VCaP (cell line): ENCODE results near the gene TNS3.
"Not testable (repeated sequence)": the region's sequence is repeated elsewhere in the genome, so short reads cannot be mapped to it uniquely, and the experiment has no call there.

Experiments
- H3K27ac ChIP-seq: fragments of 450-650 bp; 2 replicates; pipeline ENCODE4 v1.5.1; 2017
- CTCF ChIP-seq: fragments of 450-650 bp; conservative IDR thresholded peaks from 2 replicates; pipeline ENCODE4 v1.5.1; 2017; ENCODE audit warnings: mild to moderate bottlenecking, moderate library complexity

Gene TNS3

DNA sequence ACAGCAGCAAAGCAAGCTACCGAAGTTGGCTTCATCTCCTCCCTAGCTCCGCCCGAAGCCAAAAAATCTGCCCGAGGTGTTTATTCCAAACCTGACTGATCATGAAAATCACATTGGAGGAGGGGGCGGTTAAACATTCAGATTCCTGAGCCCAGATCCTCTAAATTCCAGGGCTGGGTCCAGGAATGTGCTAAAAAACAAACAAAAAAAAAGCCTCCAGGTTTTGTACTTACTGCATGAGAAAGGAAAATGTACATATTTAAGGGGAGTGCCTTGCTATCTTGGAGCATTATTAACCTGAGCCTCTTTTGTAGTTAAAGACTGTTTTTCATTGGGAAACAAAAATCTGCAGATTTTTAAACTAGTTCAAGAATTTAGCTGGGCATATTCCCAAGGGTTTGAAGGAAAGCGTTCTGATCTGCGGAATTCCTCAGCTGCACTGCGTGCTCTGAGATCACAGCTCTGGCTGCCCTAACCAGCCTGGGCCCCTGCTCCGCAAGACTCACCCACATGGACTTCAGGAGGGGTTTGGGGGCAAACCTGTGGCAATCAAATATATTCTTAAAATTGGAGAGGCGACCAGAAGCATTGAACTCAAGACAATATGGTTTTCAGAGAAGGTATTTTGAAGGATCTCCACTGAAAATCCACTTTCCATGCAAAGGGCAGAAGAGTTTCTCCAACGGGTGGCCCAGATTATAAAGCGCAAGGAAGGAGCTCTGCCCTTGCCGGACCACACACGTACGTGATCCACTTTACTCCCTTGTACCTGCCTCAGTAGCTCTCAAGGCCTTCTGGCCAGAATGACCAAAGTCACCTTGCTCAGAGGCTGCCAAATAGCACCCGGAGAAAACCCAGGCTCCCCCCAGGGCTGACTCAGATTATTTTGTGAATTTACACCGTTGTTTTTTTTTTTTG, 10.0 kb upstream of the TNS3 start:
- no peak for TF ChIP-seq CTCF
- H3K27ac ChIP-seq = no peak overlapping the region

DNA sequence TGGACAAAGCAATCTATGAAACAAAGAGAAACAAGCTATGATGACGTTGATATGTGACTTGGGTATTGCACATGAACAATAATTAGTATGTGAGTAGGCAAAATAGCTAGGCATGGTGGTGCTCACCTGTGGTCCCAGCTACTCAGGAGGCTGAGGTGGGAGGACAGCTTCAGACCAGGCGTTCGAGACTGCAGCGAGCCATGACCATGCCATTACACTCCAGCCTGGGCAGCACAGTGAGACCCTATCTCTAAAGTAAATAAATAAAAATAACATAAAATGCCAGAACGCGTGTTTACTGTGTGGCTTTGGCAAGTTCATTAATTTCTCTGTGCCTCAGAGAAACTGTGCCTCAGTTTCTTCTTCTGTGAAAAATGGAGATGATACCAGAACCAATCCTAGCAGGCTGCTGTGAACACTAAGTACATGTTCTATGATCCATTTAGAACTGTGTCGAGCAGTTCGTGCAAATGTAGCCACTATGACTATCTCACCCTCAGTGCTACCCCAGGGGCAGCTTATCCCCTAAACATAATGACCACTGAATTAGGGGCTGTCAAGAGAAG, 9.3 kb upstream of the TNS3 start:
- TF ChIP-seq CTCF = no peak
- H3K27ac ChIP-seq = no peak overlapping the region

GRCh38 chr7:47590215-47590614, 8.3 kb upstream of the TNS3 start:
- not testable (repeated sequence) for H3K27ac ChIP-seq

DNA sequence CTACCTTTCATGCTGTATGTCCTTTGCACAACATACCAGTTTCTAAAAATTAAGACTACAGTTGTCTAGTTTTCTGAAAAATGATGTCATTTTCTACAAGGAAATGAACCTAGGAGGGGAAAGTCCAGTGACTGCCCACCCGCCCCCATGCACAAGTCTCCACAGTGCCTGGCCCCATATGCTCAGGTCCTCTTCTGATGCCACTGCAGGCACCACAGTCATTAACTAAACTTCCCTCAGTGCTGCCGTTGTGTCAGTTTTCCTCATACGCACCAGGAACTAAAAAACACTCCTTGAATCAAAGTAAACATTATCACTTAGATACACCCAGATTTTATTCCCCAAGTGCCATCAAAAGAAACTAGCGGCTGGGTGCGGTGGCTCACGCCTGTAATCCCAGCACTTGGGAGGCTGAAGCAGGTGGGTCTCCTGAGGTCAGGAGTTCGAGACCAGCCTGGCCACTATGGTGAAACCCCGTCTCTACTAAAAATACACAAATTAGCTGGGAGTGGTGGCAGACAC, 6.9 kb upstream of the TNS3 start:
- H3K27ac ChIP-seq = no peak overlapping the region
- TF ChIP-seq CTCF = no peak

DNA sequence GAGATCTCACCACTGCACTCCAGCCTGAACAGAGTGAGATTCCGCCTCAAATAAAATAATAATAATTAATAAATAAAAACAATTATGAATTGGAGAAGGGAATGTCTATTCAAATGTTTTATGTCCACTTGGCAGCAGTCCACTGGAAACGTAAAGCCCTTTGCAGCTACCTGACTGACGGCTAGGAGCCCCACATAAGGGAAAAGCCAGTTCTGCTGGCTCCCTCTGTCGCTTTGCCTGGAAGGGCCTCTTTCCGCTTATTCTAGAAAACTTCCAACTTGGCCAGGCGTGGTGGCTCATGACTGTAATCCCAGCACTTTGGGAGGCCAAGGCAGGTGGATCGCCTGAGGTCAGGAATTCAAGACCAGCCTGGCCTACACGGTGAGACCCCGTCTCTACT, 6.1 kb upstream of the TNS3 start:
- H3K27ac ChIP-seq = no peak overlapping the region
- TF ChIP-seq CTCF = no peak

DNA sequence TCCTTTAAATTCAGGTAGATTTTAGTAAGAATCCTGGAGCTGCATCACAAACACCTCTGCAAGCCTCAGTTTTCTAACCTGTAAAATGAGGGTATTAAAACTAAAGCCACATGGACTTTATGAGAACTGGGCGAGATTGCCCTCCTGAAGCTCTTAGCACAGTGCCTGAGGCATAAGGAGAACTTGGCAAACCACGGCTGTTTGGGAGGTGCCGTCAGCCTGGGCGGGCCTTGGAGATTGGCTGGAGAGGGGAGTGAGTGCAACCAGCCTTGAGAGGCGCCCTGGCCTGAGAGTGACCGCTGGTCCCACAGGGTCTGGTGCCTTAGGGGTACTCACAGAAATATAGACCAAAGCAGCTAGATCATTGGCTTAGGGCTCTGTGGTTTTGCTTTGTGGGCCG, 5.4 kb upstream of the TNS3 start:
- TF ChIP-seq CTCF = no peak
- H3K27ac ChIP-seq = no peak overlapping the region

DNA sequence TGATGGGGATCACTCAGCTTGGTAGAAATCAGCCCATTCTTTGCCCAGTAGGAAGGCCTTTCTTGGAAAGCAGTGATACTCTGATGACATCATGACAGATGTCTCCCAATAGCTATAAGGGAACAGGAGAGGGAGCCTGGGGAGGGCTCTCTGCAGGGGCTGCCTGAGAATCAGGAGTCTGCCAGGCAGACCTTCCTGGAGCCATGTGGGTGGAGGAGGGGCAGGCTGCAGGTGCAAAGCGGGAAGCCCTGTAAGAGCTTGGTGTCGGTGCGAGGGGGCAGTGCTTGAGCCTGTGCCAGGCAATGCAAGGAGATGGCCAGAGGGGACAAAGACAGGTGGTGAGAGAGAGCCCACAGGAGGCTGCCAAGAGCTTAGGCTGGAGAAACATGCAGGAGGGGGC, 5.0 kb upstream of the TNS3 start:
- no peak for TF ChIP-seq CTCF

DNA sequence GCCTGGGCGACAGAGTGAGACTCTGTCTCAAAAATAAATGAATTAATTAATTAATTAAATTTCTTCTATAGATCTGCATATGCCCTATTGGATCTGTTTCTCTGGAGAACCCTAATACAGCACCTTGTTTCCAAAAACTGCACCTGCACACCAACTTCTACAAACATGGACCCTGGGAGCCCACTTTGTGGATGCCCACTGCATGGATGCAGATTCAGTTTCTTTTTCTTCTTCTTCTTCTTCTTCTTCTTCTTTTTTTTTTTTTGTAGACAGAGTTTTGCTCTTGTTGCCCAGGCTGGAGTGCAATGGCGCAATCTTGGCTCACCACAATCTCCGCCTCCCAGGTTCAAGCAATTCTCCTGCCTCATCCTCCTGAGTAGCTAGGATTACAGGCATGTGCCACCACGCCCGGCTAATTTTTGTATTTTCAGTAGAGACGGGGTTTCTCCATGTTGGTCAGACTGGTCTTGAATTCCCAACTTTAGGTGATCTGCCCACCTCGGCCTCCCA, 4.3 kb upstream of the TNS3 start:
- not testable (repeated sequence) for H3K27ac ChIP-seq

More for the DNA sequence above, 5.0 kb upstream of the TNS3 start:
- no peak overlapping the region for H3K27ac ChIP-seq
